SK-N-MC (cell line): ENCODE measurements around the gene LRRC70.

ENCODE experiments used
- EZH2 ChIP-seq: fragments of 200-600 bp; sonication (generic); IDR thresholded peaks from one replicate; pipeline ENCODE4 v1.6.1; 2017; ENCODE audit warnings: antibody characterized with exemption
- FOXP2 ChIP-seq: optimal IDR thresholded peaks from 2 replicates; pipeline ENCODE3; 2011; ENCODE audit warnings: mild to moderate bottlenecking, moderate library complexity; ENCODE audit not compliant: insufficient read depth; ENCODE audit errors: extremely low read length, control extremely low read depth
- POLR2AphosphoS5 ChIP-seq: IDR thresholded peaks from 2 replicates; pipeline ENCODE4 v1.6.1; 2012; ENCODE audit warnings: mild to moderate bottlenecking, low read depth, low read length, borderline replicate concordance

DNA sequence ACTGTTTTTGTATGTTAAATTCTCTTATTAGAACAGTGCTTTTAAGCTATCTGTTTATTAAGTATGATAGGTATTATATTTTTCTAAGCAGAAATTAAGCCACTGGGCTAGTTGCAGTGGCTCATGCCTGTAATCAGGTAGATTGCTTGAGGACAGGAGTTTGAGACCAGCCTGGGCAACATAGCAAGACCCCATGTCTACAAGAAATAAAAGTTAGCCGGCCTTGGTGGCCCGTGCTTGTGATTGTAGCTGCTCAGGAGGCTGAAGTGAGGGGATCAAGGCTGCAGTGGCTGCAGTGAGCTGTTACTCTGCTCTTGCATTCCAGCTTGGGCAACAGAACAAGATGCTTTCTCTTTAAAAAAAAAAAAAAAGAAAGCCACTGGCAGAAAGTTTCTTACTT is 45.0 kb upstream of the LRRC70 start:
- TF ChIP-seq POLR2AphosphoS5 (no peak), EZH2 (no peak), FOXP2 (no peak)
